CD4-positive, alpha-beta T cell treated with Interleukin-4 for 4 hours (primary cell): ENCODE results near the gene RAB8A.

ENCODE experiments used
- DNase-seq: peaks from one replicate; pipeline ENCODE4 v3.0.0-alpha.2; 2020

RAB8A gene

DNA sequence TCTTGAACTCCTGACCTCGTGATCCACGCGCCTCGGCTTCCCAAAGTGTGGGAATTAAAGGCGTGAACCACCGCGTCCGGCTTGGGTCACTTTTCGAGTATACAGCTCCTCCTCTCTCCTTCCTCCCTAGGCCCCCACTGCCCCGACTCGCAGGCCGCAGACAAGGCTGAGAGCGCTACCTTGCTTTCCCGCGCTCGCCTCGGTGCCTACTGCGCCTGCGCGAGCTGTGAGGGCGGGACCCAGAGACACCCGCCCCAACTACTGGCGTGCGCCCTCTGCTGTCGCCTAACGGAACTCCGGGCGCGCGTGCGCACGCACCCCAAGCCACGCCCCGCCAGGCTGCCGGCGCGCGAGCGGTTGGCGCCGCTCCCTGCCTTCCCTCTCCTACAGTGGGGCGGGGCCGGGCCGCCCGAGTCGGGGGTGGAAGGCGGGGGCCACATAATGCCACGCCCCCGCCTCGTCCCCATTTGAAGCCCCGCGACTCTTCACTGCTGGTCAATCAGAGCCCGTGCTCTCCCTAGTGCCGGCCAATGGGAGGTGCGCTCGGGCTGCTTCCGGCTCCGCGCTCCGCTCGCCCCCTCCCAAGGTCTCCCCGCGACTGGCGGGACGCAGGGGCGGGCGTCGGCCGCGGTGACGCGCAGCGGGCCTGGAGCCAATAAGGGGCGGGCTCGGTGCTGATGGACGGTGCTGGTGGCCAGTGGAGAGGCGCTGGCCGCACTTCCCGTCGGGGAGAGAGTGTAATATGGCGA lies at the start of gene RAB8A:
TSS of gene RAB8A (plus strand) at position 730 of the 749 bp plus-strand sequence. CDS start at position 743, 13 bp downstream.
- DNase-seq = peak; percentile 99

GRCh38 chr19:16061943-16062342 lies 49.7 kb upstream of the RAB8A start:
- no peak for DNase-seq

DNA sequence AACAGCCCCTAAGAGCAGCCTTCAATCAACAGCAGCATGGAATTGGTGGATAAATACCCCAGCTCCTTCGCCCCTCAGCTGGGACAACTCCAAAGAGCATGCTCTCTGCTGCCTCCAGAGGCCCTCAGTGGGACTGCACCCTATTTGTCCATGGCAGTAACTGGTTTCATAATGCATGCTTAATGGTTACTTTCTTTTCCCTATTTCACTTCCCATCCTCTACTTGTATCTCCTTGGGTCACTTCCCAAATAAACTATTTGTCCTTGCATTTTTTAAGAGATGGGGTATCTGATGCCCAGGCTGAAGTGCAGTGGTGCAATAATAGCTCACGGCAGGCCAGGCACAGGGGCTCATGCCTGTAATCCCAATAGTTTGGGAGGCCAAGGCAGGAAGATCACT lies 48.9 kb upstream of the RAB8A start:
- DNase-seq = peak; percentile 68

- DNase-seq = no peak
Measured at GRCh38 chr19:16064209-16064889, 47.3 kb upstream of the RAB8A start.

DNA sequence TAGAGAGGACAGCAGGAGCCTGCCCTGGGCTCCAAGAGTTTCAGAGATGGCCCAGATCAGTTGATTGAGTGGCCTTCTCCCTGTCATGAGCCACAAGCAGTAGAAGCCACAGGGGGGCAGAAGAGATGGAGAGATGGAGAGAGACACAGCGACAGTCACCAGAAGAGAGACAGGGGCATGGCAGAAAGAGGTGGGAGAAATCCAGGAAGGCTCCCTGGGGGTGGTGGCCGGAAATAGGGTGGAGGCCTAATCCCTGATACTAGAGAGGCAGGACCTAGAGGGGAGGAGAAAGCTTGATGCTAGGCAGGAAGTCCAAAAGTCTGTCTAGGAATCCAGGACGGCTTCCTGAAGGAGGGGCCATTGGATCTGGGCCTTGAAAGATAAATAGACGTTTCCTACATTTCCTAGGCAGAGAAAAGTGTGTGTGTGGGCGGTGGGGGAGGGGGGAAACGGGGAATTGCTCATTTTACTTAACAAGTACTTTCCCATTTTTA lies 45.0 kb upstream of the RAB8A start:
- DNase-seq = peak; percentile 65

DNA sequence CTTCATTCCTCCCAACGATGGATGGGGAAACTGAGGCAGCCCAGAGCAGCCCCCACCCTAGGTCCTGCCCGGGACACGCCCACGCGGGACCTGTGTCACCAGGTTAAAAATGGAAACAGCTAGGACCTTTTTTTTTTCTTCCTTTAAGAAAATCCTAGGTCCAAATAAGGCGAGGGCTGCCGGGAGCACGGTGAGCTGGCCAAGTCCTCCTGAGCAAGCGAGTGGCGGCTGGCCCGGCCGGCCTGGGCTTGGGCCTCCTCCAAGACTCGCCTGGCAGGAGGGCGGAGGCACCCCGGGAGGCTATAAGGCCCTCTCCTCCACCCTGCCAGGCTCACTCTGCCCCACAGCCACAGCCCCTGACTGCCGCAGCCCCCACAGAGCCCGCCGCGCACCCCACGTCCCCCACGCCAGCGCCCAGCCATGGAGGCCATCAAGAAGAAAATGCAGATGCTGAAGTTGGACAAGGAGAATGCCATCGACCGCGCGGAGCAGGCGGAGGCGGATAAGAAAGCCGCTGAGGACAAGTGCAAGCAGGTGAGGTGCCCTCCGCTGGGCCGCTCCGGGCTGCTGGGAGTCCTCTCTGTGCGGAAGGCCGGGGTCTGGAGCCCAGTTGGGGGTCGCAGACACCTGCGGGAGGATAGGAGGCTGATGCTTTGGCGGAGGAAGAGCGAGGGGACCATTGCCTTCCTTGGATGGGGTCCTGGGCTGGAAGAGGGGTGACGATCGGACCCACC lies 44.3 kb upstream of the RAB8A start:
- no peak for DNase-seq

- no peak for DNase-seq
Measured at GRCh38 chr19:16068696-16069259, 42.9 kb upstream of the RAB8A start.

DNA sequence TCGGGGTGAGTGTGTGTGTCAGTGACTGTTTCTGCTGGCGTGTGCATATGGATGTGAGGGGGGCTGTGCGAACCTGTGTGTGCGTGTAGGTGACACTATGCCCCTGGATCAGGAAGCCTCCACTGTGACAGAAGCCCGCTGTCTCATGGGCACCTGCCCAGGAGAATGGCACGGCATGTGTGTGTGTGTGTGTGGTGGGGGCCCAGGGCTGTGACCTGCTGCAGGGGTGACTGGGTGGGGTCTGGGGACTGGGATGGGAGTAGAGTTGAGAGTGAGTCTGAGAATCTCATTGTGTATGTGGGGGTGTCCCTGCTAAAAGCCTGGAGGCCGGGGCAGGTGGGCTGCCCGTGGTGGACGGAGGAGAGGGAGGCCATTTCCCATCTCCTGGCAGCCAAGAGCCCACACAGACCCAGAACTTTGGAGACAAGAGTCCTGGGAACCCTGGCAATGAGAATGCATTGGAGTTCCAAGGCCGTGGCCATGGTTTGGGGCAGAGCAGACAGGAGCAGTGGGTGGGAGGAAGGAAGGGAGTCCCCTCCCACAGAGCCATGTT lies 41.8 kb upstream of the RAB8A start:
- no peak for DNase-seq

DNA sequence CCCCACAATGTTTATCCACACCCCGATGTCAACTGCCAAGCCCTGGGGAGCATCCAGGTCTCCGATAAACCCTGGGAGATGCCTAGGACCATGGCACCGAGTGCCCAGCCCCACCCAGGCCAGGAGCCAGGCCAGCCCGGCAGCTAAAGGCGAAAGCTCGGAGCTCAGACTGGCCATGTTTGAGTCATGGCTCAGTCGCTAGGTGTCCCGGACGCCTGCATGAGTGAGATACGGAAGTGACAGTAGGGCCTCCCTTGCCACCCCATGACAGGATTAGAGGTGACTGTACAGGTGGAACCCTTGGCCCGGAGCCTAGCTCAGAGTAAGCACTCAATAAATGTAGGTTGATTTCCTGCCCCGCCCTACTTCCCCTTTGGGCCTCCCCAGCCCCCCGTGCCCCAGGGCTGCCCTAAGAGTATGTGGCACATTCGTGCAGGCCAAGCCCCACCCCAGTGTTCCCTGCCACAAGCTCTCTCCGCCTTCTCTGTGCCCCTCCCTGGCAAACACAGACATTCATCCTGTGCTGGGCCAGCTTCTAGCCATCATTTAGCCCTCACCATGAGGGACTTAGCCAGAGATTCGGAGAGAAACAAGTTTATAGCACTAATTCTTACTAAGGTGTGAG lies 41.2 kb upstream of the RAB8A start:
- peak; percentile 96 for DNase-seq

GRCh38 chr19:16071072-16071691 lies 40.5 kb upstream of the RAB8A start:
- no peak for DNase-seq

DNA sequence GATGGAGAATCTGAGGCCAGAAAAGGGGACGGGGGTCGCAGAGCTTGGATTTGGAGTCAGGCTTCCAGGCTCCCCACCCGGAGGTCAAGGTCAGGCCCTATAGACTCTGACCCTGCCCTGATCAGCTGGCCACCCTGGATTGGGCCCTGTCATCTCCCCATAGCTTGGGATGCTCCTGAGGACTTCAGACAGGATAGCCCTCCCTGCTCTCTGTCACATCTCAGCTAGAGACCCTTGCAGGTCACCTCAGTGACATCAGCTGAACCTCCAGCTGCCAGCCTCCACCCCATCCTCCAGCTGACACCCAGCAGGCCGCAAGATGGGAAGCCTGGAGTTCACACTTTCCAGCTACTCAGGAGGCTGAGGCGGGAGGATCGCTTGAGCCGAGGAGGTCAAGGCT lies 38.2 kb upstream of the RAB8A start:
- DNase-seq = no peak

DNA sequence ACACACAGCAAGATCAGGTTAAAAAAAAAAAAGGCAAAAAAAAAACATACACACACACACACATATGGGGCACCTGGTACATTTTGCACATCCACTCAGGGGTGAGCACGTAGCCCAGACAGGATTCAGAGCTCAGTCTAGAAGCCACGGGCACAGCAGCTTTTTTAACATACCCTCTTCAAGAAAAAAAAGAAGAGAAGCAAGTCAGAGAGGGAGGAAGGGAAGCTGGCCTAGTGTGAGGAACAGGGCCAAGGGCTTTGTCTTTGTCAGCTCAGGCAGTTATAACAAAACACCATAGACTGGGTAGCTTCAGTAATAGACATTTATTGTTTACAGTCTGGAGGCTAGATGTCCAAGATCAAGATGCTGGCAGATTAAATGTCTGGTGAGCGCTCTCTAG lies 37.7 kb upstream of the RAB8A start:
- no peak for DNase-seq

- no peak for DNase-seq
Measured at GRCh38 chr19:16074488-16075365, 37.0 kb upstream of the RAB8A start.

DNA sequence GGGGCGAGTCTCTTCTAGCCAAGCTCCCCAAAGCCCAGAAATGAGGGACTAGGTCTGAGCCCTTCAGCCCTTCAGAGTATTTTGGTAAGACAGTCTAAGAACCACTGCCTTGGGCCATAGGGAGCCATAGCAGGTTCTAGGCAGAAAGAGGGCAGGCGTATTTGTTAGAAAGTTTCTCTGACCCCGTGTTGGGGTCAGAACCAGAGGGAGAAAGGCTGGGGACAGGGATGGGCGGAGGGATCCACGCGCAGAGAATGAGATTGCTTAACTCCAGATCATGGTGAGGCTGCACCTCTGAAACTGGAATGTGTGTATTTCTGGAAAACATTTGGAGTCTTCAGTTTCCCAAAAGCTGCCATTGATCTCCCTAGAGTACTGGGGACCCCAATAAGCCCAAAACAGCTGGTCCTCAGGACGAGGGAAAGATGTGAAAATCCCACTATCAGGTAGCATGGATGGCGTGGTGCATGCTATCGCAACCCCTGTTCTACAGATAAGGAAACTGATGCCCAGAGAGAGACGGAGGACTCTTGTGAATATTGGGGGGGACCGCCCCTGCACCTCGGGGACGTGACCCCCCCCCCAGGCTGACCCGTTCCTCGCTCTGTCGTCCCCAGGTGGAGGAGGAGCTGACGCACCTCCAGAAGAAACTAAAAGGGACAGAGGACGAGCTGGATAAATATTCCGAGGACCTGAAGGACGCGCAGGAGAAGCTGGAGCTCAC lies 36.1 kb upstream of the RAB8A start:
- DNase-seq = no peak

GRCh38 chr19:16076154-16076957 lies 35.3 kb upstream of the RAB8A start, which contains the start of gene TPM4:
Gene TPM4, plus strand, starts transcription at chr19:16076495. Its CDS starts 71 bp downstream, at chr19:16076566.
- peak; percentile 81 for DNase-seq

- DNase-seq = no peak
Measured at GRCh38 chr19:16076958-16077611, 34.6 kb upstream of the RAB8A start.

- no peak for DNase-seq
Measured at GRCh38 chr19:16077984-16078758, 33.5 kb upstream of the RAB8A start.
